ENCODE measurements around the gene HIPK2.
"Not testable (repeated sequence)": the region's sequence is repeated elsewhere in the genome, so short reads cannot be mapped to it uniquely, and the experiment has no call there.

HIPK2 gene

DNA sequence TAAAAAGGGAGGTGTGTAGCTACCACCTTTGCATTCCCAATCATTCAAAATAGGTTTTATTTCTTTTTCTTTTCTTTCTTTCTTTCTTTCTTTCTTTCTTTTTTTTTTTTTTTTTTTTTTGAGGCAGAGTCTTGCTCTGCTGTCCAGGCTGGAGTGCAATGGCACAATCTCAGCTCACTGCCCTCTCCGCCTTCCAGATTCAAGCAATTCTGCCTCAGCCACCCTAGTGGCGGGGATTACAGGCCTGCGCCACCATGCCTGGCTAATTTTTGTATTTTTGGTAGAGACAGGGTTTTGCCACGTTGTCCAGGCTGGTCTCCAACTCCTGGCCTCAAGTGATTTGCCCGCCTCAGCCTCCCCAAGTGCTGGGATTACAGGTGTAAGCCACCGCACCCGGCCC is 107.1 kb downstream of the HIPK2 start:
- not testable (repeated sequence) for DNase-seq

DNA sequence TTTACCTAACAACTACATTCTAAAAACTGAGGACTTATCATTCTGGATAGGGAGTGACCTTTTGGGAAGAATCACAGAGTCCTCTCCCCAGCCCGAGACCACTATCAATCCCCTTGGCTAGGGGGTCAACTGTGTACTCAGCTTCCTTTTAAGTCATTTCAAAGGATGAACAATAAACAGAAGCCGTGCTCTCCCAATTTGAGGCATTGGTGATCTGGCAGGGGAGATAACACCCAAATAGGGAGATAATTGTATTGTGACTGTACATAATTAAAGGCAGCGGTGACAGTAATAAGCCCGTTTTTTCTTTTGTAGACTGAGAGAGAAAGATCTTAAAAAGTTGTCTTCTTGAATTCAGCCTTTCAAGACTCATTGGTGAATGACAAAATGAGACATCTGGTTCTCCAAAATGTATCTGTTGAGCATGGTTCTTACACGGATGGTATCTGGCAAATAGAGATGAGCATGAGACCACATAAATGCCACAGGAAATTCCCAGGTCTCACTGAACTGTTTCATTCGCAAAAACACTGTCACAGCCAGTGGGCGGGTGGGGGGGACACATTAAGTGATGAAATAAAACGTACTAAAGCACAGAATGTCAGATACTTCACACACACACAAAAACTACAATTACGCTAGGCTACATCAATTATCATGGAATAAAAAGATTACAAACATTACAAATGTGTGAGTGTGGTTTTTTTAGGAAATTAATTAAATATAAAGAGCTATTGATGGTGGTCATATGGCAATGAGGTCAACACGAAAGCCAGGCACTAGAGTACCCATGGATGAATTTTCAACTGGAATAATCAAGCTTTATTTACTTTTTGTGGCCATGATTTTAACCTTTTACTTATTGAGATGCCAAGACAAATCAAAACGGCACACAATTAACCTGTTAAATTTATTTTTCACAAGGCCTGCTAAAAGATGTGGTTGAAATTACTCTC is 108.4 kb downstream of the HIPK2 start:
- no peak for DNase-seq

DNA sequence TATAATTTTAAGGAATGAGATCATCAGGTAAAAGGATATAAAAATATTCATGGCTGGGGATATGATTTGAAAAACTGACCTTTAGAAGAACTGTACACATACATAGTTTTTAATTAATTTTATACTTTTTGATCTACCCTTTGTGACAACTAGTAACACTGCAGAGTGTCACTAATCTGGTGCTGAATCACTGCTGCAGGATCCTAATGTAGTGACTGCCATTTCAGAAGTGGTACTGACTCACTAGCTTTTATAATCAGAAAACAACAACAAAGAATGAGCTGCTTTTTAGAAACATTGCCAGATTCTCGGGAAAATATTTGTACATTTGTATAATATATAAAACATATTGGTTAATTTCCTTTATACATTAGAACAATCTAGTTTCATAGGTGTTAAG is 110.4 kb downstream of the HIPK2 start:
- no peak for DNase-seq

DNA sequence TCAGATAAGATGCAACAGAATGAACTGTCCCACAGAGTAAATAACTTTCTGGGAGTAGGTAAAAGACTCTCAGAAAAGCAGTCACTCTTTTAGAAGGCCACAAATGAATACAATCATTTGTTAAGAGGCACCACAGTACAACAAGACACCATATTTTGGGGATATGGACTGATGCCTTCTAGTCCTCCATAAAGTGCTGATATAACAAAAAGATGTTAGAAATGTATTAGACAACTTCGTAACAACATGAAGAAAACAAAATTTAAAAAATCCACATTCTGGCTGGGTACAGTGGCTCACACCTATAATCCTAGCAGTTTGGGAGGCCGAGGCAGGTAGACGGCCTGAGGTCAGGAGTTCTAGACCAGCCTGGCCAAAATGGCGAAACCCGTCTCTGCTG is 111.3 kb downstream of the HIPK2 start:
- DNase-seq = no peak

DNA sequence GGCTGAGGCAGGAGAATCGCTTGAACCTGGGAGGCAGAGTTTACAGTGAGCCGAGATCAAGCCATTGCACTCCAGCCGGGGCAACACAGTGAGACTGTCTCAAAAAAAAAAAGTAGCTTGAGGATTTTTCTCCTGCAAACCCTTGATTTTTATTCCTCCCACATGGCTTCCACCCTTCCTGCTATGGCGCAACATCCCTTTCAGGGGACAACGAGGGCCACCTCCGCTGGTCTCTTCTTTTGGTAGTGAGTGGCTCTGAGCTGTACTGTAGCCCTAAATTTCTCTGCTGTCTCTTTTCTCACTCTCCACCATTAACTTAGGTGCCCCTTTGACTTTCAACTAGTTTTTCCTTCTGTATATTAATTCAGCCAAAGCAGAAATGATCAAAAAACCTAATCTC is 113.4 kb downstream of the HIPK2 start:
- DNase-seq = no peak

- DNase-seq = no peak
These were observed 114.1 kb downstream of the HIPK2 start for GRCh38 chr7:139663608-139664177.

GRCh38 chr7:139661903-139662302 is 115.9 kb downstream of the HIPK2 start:
- DNase-seq = no peak

GRCh38 chr7:139661043-139661440 is 116.8 kb downstream of the HIPK2 start:
- DNase-seq = no peak

DNA sequence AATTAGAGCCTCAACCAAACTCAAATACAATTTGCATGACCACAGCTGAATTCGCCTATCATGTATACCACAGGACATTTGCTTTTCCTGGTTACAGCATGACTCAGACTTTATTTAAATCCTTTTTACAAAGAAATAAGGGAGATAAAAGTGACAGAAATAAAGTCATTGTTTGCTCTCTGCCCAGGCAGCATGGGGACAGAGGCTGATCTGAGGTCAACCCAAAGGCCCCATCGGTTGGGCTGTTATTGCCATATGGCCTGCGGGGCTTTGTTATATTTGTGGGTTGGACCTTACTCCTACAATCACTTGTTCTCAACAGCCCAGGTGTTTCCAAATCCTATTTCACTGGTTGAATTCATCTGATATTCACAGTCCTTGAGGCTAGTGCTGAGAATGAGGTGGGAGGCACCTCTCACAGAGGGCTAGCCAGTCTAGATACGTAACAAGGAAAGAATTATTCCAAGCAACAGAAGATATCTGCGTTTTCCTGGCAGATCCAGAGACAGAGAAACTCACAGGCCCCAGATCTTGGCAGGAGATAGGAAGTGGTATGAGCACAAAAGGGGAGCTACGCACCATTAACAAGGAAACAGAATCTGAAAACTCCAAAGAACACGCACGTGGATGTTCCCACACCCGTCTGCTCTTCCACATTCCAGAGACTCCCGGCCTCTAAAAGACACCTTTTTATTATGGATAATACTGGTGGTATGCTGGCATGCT is 117.3 kb downstream of the HIPK2 start:
- no peak for DNase-seq

GRCh38 chr7:139659922-139660316 is 117.9 kb downstream of the HIPK2 start:
- DNase-seq = no peak

DNA sequence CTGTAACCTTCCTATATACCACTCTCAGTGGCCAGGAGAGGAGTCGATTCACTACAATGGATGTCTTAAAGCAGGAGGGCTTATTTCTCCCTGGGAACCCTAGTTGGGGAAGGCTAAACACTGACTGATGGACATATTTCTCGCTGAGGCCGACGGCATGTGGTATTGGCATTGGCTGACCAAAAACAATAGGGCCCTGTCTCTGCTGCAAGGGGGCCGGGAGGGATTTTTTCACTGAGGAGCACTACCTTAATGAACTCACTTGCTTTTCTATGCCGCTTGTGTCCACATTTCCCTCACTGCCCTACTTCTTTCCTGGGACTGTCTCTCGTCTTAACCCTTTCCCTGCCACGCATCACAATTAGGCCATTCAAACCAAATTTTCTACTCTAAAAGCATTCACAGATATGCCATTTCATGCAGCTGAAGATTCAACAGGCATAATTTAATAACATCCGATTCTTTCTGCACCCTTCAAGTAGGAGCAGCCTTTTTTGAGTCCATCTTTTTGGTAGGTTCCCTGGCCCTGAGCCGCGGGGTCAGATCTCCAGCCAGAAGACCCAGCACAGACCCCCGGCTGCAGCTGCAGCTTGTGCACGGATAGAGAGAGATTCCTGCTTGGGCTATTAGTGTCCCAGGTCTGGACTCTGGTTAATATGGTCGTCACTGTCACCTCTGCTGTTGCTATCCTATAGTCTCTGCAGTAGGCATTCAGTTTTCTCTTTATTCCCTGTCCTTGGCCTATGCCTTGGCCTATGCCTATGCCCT is 118.7 kb downstream of the HIPK2 start:
- DNase-seq = no peak

- DNase-seq = no peak
These were observed 119.5 kb downstream of the HIPK2 start for GRCh38 chr7:139658296-139658695.

DNA sequence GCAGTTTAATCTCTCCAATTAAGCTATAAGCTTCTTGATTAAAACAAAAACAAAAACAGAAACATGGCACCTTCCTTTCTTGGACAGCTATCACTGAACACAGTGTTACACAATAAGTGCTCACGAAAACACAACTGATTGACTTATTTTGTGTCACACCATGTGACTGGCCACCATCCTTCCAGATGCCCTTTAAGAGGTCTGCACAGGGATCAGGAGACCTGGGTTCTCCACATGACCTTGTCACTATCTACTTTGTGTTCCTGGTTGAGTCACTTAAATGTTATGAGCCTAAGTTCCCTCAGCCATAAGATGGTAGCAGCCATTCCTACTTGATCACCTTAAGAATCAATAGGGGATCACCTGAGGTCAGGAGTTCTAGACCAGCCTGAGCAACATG is 120.1 kb downstream of the HIPK2 start:
- DNase-seq = no peak

DNA sequence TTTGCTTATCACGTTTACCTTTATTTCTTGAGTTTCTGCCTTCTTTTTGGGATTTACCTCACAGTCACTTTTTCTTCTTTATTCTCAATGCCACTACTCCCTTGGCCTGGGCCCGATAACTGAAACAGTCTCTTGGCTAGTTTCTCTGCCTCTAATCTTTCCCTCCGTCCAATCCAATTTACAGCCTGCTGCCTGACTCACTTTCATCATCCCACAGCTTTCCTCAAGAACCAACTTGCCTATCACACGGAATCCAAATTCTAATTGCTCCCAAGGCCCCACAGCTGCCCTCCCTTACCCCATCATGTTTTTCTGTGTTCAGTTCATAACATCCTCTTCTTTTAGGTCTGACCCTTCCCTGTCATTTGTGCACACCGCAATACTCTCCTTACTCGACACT is 121.4 kb downstream of the HIPK2 start:
- DNase-seq = no peak

- DNase-seq = no peak
These were observed 122.5 kb downstream of the HIPK2 start for GRCh38 chr7:139655305-139655704.

DNA sequence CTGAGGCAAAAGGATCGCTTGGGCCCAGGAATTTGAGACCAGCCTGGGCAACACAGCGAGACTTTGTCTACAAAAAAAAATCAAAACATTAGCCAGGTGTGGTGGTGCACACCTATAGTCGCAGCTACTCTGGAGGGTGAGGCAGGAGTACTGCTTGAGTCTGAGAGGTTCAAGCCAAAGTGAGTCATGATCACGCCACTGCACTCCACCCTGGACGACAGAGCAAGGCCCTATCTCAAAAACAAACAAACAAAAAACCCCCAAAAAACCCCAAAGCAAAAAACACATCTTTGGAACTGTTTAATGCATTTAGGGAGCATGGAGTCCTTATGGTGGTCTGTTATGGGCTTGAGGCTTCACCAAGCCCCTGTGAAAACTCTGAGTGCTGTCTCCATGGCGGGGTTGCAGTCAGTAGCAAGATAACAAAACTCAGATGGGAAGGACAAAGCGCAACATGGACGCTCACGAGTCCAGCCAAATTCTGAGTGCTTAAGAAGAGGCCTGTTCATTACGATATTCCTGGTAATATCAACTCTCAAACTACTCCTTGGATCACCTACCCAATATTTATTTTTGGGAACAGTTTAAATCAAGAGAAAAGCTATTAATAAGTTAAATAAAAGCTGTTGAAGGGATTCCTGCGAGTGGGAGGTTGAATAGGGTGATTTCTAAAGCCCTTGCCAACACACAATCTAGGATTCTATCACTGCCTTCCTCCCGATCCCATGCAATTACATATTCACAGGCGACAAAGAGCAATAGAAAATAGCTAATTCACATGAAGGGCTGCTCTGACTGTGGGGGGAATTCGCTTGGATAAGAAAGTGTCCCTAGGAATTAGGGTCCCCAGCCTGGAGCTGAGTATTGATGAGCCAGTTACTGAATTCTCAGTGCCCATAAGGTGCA is 123.3 kb downstream of the HIPK2 start:
- DNase-seq = no peak

GRCh38 chr7:139651914-139652313 is 125.9 kb downstream of the HIPK2 start:
- no peak for DNase-seq

DNA sequence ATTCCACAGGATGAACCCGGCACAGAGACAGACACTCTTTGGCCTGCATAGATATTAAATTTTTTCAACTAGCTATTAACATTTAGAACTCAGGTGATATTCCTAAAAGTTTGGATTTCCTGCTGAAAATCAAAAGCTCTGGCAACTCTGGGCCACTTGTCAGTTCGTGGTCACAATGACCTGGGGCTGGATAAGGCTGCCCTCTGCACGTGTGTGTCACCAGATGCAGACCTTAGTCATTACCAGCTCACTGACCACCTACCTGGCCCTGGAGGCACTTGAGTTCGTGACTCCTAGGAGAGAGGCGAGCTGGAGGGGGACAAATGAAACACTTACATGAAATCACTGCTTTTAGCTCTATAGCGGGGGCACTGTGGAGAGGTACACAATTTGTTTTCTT is 126.5 kb downstream of the HIPK2 start:
- no peak for DNase-seq

DNA sequence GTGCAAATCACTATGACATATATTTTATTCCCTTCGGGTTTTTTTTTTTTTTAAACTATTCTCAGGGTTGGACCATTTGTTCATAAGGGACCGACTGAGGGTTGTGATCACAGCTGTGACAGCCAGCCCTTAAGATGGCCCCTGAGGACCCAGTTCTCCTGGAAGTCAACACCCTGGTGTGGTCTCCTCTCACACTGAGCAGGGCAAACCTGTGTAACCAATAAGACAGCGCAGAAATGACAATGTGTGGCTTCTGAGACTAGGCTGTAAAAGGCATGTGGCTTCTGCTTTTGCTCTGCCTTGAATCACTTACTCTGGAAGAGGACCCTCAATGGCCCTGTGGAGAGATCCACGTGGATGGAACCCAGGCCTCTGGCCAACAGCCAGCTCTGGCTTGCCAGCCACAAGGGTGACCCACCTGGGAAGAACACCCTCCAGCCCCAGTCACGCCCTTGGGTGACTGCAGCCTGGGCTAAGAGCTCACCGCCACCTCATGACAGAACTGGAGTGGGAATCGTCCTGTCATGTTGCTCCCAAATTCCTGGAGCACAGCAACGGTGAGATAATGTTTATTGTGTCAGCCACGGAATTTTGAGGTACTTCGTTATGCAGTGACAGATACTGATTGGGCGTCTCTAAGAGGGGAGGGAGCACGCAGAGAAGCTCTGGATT is 127.2 kb downstream of the HIPK2 start:
- no peak for DNase-seq

DNA sequence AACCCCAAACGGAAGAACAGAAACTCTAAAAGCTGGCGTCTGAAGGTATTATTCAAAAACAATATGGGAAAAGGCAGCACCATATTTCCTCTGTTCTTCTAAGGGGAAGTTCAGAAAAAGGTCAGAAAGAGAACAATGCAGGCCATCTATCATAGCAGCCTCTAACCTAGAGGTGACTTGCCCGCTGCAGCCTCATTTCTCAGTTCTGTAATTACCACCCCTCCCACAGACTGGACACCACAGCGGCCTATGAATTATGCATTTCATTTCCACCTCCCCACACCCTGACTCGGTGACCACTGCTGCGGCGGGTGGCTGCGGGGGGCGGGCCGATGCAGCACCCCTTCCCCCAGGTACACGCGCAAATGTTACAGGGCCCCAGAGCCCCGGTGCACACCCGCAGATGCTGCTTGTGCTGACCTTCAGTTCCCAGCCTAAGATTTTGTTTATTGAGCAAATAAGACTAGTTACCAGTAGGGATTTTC is 128.8 kb downstream of the HIPK2 start:
- DNase-seq = peak; percentile 31

GRCh38 chr7:139648391-139648861 is 129.4 kb downstream of the HIPK2 start:
- DNase-seq = no peak
